ENCODE results near the gene LRRC52. TPM values are rescaled to one million over a fixed set of nuclear protein-coding genes. Genes with fewer than 3 reads are reported as not detected.

The LRRC52 gene
- total and polyA plus RNA-seq, 2 donors (not counting 1 experiment from before 2014, with no cell fraction given) = not detected

GRCh38 chr1:165575468-165576099 is 31.8 kb downstream of the LRRC52 start:
- no peak for DNase-seq
- Histone ChIP-seq H3K4me1 (ENCODE audit: control insufficient read depth in 2 of 2, insufficient read depth in 2 of 2, low read length in 2 of 2) (no peaks in the 10 kb centered on the region), H4K20me1 (ENCODE audit: control insufficient read depth, insufficient read depth, low read length, poor library complexity, severe bottlenecking) (no peaks in the 10 kb centered on the region), H2AFZ (ENCODE audit: insufficient read depth, low read depth, low read length, poor library complexity, severe bottlenecking) (no peak overlapping the region), H3K4me2 (replicated peaks; ENCODE audit: low read depth, low read length, poor library complexity, severe bottlenecking) (no peak overlapping the region), H3K27me3 (replicated peaks in 1 of 4; ENCODE audit: control extremely low read depth in 1 of 4, control insufficient read depth in 3 of 4, insufficient read depth in 4 of 4, low read length in 3 of 4) (peaks cover 0 to 18% (median 5%) of the 10 kb centered on the region in 4 experiments), H3K9ac (ENCODE audit: low read length) (no peak overlapping the region), H3K4me3 (ENCODE audit: control extremely low read depth in 1 of 5, extremely low read depth in 1 of 5, insufficient read depth in 1 of 5, low read depth in 2 of 5, low read length in 4 of 5) (no peak overlapping the region), H3K9me3 (ENCODE audit: control extremely low read depth in 1 of 3, control insufficient read depth in 2 of 3, insufficient read depth in 1 of 3, low read length in 2 of 3) (no peaks in the 10 kb centered on the region), H3K36me3 (replicated peaks in 1 of 2; ENCODE audit: control extremely low read depth in 1 of 2, control insufficient read depth in 1 of 2, extremely low read depth in 1 of 2, insufficient read depth in 2 of 2, low read length in 1 of 2) (no peaks in the 10 kb centered on the region), H3K27ac (ENCODE audit: low read length in 2 of 2) (no peak overlapping the region), H3K79me2 (ENCODE audit: control insufficient read depth, insufficient read depth, low read length) (no peaks in the 10 kb centered on the region)
- H3K4me3 Mint-ChIP-seq = no peak overlapping the region
- no peaks in the 10 kb centered on the region for H3K9me3 Mint-ChIP-seq (ENCODE audit: insufficient read depth)
- CTCF ChIA-PET = interaction anchor here (1.0 kb wide), 2 partner anchors 17 to 208 kb away, joined by 3 read pairs; no protein-coding TSS in a partner anchor
- no peak for ATAC-seq (ENCODE audit: low read depth)
- WGBS (ENCODE audit: insufficient coverage) = 63% methylated on average over 3 of the region's 4 CpGs
- intact Hi-C loops (cut with micrococcal nuclease) = no loop called here
- no peak overlapping the region for H3K27ac Mint-ChIP-seq
- peaks cover 45% of the 10 kb centered on the region for H3K27me3 Mint-ChIP-seq
- POLR2A ChIA-PET = no interaction called here
- no peaks in the 10 kb centered on the region for H3K4me1 Mint-ChIP-seq
- TF ChIP-seq, protein P1, sequence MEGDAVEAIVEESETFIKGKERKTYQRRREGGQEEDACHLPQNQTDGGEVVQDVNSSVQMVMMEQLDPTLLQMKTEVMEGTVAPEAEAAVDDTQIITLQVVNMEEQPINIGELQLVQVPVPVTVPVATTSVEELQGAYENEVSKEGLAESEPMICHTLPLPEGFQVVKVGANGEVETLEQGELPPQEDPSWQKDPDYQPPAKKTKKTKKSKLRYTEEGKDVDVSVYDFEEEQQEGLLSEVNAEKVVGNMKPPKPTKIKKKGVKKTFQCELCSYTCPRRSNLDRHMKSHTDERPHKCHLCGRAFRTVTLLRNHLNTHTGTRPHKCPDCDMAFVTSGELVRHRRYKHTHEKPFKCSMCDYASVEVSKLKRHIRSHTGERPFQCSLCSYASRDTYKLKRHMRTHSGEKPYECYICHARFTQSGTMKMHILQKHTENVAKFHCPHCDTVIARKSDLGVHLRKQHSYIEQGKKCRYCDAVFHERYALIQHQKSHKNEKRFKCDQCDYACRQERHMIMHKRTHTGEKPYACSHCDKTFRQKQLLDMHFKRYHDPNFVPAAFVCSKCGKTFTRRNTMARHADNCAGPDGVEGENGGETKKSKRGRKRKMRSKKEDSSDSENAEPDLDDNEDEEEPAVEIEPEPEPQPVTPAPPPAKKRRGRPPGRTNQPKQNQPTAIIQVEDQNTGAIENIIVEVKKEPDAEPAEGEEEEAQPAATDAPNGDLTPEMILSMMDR (IDR thresholded peaks at IDR 0.05) = no peak
- TF ChIP-seq EZH2 (IDR thresholded peaks at IDR 0.05; ENCODE audit: borderline replicate concordance, insufficient read depth, low read depth, low read length, poor library complexity, severe bottlenecking) = no peak

DNA sequence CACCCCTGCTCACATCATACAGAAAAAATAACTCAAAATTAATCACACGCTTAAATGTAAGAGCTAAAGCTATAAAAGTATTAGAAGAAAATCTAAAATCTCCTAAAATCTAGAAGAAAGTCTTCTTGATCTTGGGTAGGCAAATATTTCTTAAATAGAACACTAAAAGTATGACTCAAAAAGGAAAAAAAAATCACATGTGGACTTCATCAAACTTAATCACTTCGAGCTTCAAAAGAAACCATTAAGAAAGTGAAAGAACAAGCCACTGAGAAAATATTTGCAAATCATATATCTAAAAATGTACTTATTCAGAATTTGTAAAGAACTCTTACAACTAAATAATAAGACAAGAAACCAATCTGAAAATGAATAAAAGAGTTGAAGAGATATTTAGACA is 32.7 kb downstream of the LRRC52 start:
- DNase-seq (no peak), ATAC-seq (ENCODE audit: low read depth) (no peak)
- CTCF ChIA-PET = no interaction called here
- Histone ChIP-seq H3K27me3 (replicated peaks in 1 of 4; ENCODE audit: control extremely low read depth in 1 of 4, control insufficient read depth in 3 of 4, insufficient read depth in 4 of 4, low read length in 3 of 4) (peaks cover 0 to 16% (median 5%) of the 10 kb centered on the region in 4 experiments), H3K36me3 (replicated peaks in 1 of 2; ENCODE audit: control extremely low read depth in 1 of 2, control insufficient read depth in 1 of 2, extremely low read depth in 1 of 2, insufficient read depth in 2 of 2, low read length in 1 of 2) (no peaks in the 10 kb centered on the region), H2AFZ (ENCODE audit: insufficient read depth, low read depth, low read length, poor library complexity, severe bottlenecking) (no peak overlapping the region), H3K9me3 (ENCODE audit: control extremely low read depth in 1 of 3, control insufficient read depth in 2 of 3, insufficient read depth in 1 of 3, low read length in 2 of 3) (no peaks in the 10 kb centered on the region), H3K4me3 (ENCODE audit: control extremely low read depth in 1 of 5, extremely low read depth in 1 of 5, insufficient read depth in 1 of 5, low read depth in 2 of 5, low read length in 4 of 5) (no peak overlapping the region), H4K20me1 (ENCODE audit: control insufficient read depth, insufficient read depth, low read length, poor library complexity, severe bottlenecking) (no peaks in the 10 kb centered on the region), H3K27ac (ENCODE audit: low read length in 2 of 2) (no peak overlapping the region), H3K79me2 (ENCODE audit: control insufficient read depth, insufficient read depth, low read length) (no peaks in the 10 kb centered on the region), H3K9ac (ENCODE audit: low read length) (no peak overlapping the region), H3K4me1 (ENCODE audit: control insufficient read depth in 2 of 2, insufficient read depth in 2 of 2, low read length in 2 of 2) (no peaks in the 10 kb centered on the region), H3K4me2 (replicated peaks; ENCODE audit: low read depth, low read length, poor library complexity, severe bottlenecking) (no peak overlapping the region)
- Mint-ChIP-seq H3K9me3 (ENCODE audit: insufficient read depth) (no peaks in the 10 kb centered on the region), H3K4me1 (no peaks in the 10 kb centered on the region), H3K27ac (no peak overlapping the region), H3K4me3 (no peak overlapping the region), H3K27me3 (peaks cover 39% of the 10 kb centered on the region)
- TF ChIP-seq, protein P1 (IDR thresholded peaks at IDR 0.05) = no peak
- TF ChIP-seq EZH2 (IDR thresholded peaks at IDR 0.05; ENCODE audit: borderline replicate concordance, insufficient read depth, low read depth, low read length, poor library complexity, severe bottlenecking) = no peak
- POLR2A ChIA-PET = no interaction called here
- intact Hi-C loops (cut with micrococcal nuclease) = no loop called here
- WGBS (ENCODE audit: insufficient coverage) = no CpG with 5 or more reads among the region's 2 CpGs

Data from B cell (primary cell).